ENCODE results near the gene DRGX.

Gene DRGX

GRCh38 chr10:49382226-49382625 lies 13.7 kb downstream of the DRGX start:
- no peak for DNase-seq (ENCODE audit: low read depth)

- no peak for DNase-seq (ENCODE audit: low read depth)
Measured at GRCh38 chr10:49381111-49381900, 14.6 kb downstream of the DRGX start.

GRCh38 chr10:49379596-49380410 lies 16.1 kb downstream of the DRGX start:
- DNase-seq (ENCODE audit: low read depth), result no peak

DNA sequence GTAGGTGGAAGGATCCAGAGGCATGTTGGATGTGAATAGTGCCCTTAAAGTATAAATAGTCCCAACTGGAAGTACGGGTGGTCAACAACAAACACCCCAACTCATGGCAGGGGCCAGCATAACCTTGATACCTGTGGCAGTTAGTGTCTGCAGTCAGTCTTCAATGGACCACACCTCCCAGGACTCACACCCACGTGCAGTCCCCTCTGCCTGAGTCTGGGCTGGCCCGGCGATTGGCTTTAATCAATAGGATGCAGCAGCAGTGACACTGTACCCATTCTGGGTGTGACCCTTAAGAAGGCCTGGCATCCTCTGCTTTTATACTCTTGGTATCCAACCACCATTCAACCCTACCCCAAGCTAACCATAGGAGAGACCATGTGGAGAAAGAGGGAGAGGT lies 18.6 kb downstream of the DRGX start:
- DNase-seq (ENCODE audit: low read depth), result no peak

DNA sequence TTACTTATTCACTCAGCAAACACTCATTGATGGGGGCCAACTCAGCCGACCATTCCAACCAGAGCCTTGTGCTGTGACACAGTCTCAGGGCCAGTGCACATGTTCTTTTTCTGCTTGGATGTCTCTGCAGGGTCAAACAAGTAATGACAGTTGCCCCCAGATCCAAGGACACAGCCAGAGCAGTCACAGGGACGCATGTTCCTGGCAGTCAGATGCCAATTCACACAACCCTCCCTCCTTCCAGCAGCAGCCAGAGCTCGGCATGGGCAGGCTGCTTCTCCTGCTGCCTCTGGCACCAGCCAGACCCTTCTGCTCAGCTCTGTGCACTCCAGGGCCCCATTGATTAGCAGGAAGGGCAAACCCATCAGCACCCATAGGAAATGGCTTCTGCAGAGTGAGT lies 20.3 kb downstream of the DRGX start:
- DNase-seq (ENCODE audit: low read depth), result no peak

DNA sequence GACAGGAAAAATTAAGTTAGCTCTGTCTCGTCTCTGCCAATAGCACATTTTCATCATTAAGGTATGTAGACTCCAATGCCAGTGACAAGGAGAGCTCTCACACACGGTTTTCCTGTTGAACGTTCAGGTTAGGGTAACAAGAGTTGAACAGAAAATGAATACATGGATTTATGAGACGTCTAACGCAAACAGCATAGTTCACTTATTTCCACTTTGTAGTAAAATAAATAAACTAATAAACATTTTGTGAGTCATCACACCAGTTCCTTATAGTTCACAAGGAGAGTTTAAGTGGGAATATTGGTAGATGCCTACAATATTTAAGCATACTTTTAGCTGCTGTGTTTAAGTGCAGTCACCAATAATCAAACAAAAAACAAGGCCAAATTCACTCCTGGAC lies 21.1 kb downstream of the DRGX start:
- no peak for DNase-seq (ENCODE audit: low read depth)

- no peak for DNase-seq (ENCODE audit: low read depth)
Measured at GRCh38 chr10:49373361-49373760, 22.5 kb downstream of the DRGX start.

DNA sequence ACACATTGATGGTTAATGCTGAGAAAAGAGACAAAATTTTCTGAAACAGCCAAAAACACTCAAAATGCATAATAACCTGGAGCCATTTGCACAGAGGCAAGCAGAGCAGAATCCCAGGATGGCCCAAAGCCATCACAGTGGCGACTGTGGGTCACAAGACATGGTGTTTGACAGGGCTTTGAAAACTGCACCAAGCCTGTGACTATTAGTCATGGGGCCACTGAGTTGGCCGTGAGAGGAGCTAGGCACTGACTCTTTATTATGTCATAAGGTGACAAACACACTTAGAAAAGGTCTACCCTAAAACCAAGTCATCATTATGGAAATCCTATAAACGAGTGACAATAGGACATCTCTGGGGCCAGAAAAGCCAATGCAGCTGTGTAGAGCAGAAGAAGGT lies 23.9 kb downstream of the DRGX start:
- DNase-seq (ENCODE audit: low read depth), result no peak

- no peak for DNase-seq (ENCODE audit: low read depth)
Measured at GRCh38 chr10:49370326-49371100, 25.4 kb downstream of the DRGX start.

DNA sequence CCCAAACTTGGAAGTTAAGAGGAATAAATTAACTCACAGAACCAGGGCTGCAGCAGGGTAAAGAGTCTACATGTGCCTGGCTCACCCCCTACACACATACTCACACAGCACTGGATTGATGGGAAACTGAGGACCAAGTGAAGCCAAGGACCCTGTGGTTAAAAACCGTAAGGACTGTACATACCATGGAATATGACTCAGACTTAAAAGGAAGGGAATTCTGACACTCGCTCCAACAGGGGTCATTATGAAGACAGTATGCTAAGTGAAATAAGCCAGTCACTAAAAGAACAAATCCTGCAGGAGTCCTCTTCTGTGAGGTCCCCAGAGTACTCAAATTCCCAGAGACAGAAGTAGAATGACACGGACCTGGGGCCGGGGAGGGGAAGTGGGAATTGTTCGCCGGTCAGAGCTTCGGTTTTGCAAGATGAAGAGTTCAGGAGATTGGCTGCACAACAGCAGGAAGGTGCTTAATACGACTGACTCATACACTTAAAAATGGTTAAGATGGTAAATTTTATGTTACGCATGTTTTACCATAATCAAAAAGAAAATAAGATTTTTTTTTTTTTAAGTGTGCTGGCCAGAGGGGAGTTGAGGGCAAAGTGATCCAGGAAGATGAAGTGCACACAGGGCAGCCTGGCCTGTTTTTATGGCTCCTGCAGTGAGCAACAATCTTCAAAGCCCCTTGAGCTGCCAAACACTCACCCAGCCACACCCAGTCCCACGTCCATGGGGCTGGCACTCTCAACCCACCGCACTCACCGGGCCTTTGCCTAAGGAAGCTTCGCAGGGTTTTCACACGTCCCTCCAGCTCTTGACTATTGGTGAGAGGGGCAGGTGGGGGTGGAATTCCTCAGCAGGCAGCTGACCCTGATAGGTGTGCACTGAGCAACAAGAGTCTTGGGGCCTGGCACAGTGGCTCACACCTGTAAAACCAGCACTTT lies 26.4 kb downstream of the DRGX start:
- no peak for DNase-seq (ENCODE audit: low read depth)

DNA sequence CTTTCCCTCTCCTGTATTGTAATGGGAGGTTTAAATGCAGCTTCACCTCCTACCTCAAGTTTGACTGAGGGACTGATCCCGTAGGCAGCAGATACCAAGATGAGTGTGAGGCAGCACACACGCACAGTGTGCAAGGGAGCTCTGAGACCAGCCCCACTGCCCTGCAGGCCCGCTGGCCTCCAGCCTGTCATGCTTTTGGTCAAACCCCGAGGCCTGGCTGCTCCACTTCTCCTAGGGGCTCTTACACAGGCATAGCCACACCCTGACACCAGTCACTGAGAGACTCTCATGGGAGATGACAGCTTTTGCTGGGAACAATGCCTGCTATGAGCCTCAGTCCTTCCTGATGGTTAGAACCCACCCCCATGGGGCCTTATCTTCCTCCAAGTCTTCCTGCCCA lies 27.6 kb downstream of the DRGX start:
- DNase-seq (ENCODE audit: low read depth), result no peak

DNA sequence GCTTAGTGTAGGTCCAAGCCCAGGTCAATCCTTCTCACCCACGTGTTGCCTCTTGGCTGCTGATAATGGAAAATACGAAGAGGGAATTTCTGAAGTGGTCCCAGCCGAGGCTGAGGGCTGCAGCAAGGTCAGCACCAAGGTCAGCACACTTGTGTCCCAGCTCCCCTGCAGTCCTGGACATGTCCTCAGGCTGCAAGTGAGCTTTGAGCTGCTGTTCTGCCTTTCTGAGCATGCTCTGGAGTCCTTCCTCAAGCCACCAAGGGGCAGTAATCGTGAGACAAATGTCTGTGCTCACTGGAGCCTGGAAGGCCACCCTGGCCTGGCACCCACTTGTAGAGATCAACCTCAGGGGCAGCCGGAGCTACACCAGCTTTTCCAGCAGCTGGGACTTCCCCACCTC lies 28.3 kb downstream of the DRGX start:
- no peak for DNase-seq (ENCODE audit: low read depth)

DNA sequence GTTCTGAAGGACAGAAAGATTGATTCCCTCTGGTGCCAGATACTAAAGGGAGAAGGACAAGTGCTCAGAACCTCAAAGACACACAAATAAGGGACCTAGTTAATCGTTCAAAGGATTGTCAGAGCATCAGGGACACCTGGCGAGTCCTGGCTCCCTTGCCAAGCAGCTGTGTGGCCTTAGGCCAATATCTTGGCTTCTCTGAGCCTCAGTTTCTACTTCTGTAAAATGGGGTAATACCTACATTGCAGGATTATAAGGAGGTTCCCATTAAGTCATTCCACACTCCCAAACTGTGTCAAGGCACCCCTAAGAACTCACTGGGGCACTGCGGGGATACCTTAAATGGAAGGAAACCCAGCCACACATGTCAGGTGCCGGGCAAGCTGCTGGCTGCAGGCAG lies 29.4 kb downstream of the DRGX start:
- no peak for DNase-seq (ENCODE audit: low read depth)

DNA sequence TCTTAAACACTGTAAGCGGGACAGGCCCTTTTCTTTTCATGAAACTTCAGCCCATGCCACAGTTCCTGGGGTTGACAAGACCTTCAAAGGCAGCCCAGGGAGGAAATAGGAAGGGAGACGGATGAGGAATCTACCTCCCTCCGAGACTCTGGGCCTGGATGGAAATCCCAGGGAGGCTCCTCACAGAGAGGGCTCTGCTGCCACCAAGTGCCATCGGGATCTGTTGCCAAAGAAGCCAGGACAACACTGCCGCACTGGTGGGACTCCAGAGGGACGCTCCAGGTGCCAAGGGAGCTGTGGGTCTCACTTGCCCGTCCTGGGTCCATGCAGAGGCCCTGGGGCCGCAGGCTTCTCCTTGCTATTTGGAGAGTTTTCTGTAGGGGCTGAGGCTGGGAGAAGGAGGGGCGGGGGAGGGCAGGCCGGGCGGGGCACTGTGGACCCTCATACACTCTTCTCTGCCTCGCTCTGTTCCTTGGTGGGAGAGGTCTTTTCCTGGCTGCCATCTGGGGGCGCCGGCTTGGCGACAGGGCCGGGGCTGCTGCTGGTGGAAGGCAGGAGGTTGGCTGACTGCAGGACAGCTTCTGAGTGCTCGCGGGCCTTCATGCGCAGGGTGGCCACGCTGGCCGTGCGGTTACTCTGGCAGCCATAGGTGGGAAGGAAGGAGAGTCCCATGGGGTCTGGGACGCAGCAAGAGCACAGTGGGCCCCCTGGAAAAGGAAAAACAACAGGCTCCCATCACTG lies 30.0 kb downstream of the DRGX start:
- no peak for DNase-seq (ENCODE audit: low read depth)

- DNase-seq (ENCODE audit: low read depth), result no peak
Measured at GRCh38 chr10:49365275-49365674, 30.6 kb downstream of the DRGX start.

GRCh38 chr10:49364747-49365146 lies 31.1 kb downstream of the DRGX start:
- DNase-seq (ENCODE audit: low read depth), result no peak

DNA sequence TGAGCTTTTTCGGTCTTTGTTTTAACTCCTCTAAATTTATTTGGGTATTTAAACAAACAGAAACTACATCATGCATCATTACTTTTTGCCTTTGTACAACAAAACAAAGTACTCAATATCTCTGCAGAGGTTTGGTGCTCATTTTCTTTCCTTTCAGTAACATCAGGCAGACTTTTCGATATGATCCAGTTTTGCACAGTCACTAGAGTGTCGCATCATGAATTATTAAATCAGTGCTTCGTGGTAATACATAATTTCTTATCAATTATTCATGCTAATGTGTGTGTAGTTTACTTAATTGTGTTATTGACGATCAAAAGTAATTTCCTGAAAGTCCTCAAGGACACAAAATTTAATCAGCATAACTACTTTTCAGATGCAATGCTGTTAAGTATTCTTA lies 31.8 kb downstream of the DRGX start:
- no peak for DNase-seq (ENCODE audit: low read depth)

- no peak for DNase-seq (ENCODE audit: low read depth)
Measured at GRCh38 chr10:49363309-49364031, 32.4 kb downstream of the DRGX start.

GRCh38 chr10:49362596-49363260 lies 33.2 kb downstream of the DRGX start:
- DNase-seq (ENCODE audit: low read depth), result no peak
